Neural progenitor cell (in vitro differentiated cells): ENCODE data around the gene KIFC3. TPM values are rescaled to one million over a fixed set of nuclear protein-coding genes. Genes with fewer than 3 reads are reported as not detected.

Experiments
- DNase-seq: peaks from one replicate; pipeline ENCODE4 v3.0.0-alpha.2; 2016; ENCODE audit warnings: low spot score
- H2AFZ ChIP-seq: fragments of 200-600 bp; sonication (generic); replicated peaks from 2 replicates; pipeline ENCODE4 v1.6.1; 2016; ENCODE audit warnings: antibody characterized with exemption
- H3F3A ChIP-seq: fragments of 200-600 bp; sonication (generic); 2 replicates; pipeline ENCODE4 v1.6.1; 2016; ENCODE audit warnings: antibody characterized with exemption, low read depth
- H3K27ac ChIP-seq: fragments of 200-600 bp; sonication (generic); 2 replicates; pipeline ENCODE4 v1.5.1; 2016; ENCODE audit warnings: mild to moderate bottlenecking
- H3K27me3 ChIP-seq: fragments of 200-600 bp; sonication (generic); 2 replicates; pipeline ENCODE4 v1.6.1; 2016; ENCODE audit warnings: mild to moderate bottlenecking, moderate library complexity
- H3K36me3 ChIP-seq: fragments of 200-600 bp; sonication (generic); 2 replicates; pipeline ENCODE4 v1.5.1; 2016
- H3K4me1 ChIP-seq: fragments of 200-600 bp; sonication (generic); 2 replicates; pipeline ENCODE4 v1.6.1; 2016; ENCODE audit warnings: mixed run types
- H3K4me2 ChIP-seq: fragments of 200-600 bp; sonication (generic); 2 replicates; pipeline ENCODE4 v1.6.1; 2016
- H3K4me3 ChIP-seq: fragments of 200-600 bp; sonication (generic); 2 replicates; pipeline ENCODE4 v1.5.1; 2016
- H3K79me2 ChIP-seq: fragments of 200-600 bp; sonication (generic); 2 replicates; pipeline ENCODE4 v1.6.1; 2016; ENCODE audit warnings: low read depth
- H3K9ac ChIP-seq: fragments of 200-600 bp; sonication (generic); 2 replicates; pipeline ENCODE4 v1.6.1; 2016
- H3K9me3 ChIP-seq: fragments of 200-600 bp; sonication (generic); 2 replicates; pipeline ENCODE4 v1.5.1; 2016; ENCODE audit warnings: low read depth
- H4K20me1 ChIP-seq: fragments of 200-600 bp; sonication (generic); 2 replicates; pipeline ENCODE4 v1.6.1; 2016; ENCODE audit warnings: low read depth
- H3K27ac Mint-ChIP-seq: 3 replicates; pipeline ENCODE4 v1.8.0; 2021; ENCODE audit warnings: mixed read lengths
- H3K27me3 Mint-ChIP-seq: 2 replicates; pipeline ENCODE4 v1.8.0; 2022; ENCODE audit warnings: low read depth, mild to moderate bottlenecking, inconsistent platforms, moderate library complexity, mixed read lengths; ENCODE audit not compliant: insufficient read depth
- H3K36me3 Mint-ChIP-seq: 3 replicates; pipeline ENCODE4 v1.8.0; 2021; ENCODE audit warnings: mixed read lengths
- H3K4me1 Mint-ChIP-seq: 3 replicates; pipeline ENCODE4 v1.8.0; 2021; ENCODE audit warnings: mixed read lengths
- H3K4me3 Mint-ChIP-seq: 3 replicates; pipeline ENCODE4 v1.8.0; 2021; ENCODE audit warnings: mild to moderate bottlenecking, moderate library complexity, mixed read lengths
- H3K9me3 Mint-ChIP-seq: 3 replicates; pipeline ENCODE4 v1.8.0; 2020; ENCODE audit warnings: mixed read lengths
- EZH2 ChIP-seq: fragments of 200-600 bp; sonication (generic); IDR thresholded peaks from 2 replicates; pipeline ENCODE4 v1.6.1; 2017; ENCODE audit warnings: antibody characterized with exemption, mild to moderate bottlenecking, moderate library complexity
- EZH2phosphoT487 ChIP-seq: fragments of 200-600 bp; sonication (generic); IDR thresholded peaks from 2 replicates; pipeline ENCODE4 v1.6.1; 2017; ENCODE audit warnings: antibody characterized with exemption
- total RNA-seq: library from RNA; depleted of rRNA; stranded (reverse); fragments of >200 nt; gene quantifications from 2 replicates; pipeline ENCODE4 v1.2.3, GENCODE V29; 2015; ENCODE audit warnings: low replicate concordance
- TF ChIP-seq, protein P1 (sequence below): fragments of 200-600 bp; sonication (generic); IDR thresholded peaks from 2 replicates; pipeline ENCODE4 v1.5.1; 2017; ENCODE audit warnings: antibody characterized with exemption, mild to moderate bottlenecking

The KIFC3 gene
- total RNA-seq, 1 donor from 2014 or later, result 0.28 TPM

DNA sequence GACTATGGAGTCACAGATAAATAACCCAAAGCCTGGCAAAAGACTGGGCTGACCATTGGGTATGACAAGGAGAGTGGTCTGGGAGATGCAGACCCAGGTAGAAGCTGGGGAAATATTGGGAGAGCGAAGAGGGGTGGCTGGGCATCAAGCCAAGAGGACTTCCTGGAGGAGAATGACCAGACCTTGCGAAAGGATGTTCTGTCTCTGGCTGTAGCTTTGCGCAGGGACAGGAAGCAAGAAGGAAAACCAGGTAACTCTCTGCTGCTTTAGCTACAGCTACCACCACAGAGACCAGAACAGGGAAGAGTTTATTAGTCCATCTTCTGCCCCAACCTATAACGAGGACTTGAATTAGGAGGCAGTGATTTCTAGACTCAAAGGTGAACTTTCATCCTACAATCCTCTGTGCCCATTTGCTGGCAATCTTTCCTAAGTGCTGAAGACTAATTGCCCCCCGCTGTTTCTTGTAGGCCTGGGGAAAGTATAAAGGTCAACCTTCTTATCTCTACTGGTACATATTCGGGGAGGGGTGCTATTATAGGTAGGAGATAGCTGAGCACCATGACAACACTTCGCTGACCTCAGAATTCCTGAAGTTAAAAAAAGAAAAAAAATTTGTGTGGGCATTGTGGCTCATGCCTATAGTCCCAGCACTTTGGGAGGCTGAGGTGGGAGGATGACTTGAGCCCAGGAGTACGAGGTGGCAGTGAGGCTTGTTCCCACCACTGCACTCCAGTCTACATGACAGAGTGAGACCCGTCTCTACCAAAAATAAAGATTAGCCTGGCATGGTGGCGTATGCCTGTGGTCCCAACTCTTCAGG lies 19.1 kb upstream of the KIFC3 start:
- no peaks in the 10 kb centered on the region for H3F3A ChIP-seq

DNA sequence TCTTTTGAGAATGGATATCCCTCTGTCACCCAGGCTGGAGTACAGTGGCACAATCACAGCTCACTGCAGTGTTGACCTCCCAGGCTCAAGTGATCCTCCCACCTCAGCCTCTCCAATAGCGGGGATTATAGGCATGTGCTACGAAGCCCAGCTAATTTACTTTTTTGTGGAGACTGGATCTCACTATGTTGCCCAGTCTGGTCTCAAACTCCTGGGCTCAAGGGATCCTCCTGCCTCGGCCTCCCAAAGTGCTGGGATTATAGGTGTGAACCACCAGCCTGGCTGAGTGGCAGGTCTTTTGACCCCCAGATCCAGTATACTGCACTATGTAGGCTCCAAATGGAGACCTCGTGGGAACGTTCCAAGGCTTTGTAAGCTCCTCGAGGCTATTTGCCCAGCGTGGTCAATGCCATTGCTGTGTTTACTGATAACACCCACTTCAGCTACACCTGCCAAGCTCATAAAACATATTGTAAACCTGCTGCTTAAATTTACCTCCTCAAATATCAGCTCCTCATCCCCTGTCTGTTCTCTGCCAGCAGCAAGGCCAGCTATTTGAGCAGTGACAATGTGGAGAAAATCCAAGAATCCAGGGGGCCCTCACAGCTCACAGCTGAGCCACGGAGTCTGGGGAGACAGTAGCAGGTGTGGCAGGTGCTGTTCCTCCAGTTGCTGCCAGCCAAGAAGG lies 16.2 kb upstream of the KIFC3 start:
- no peak overlapping the region for H3K4me3 ChIP-seq
- H3K9ac ChIP-seq, result no peak overlapping the region
- Mint-ChIP-seq H3K36me3 (no peaks in the 10 kb centered on the region), H3K27me3 (peaks cover 11% of the 10 kb centered on the region), H3K27ac (no peak overlapping the region), H3K9me3 (no peaks in the 10 kb centered on the region), H3K4me1 (peaks cover 12% of the 10 kb centered on the region), H3K4me3 (no peak overlapping the region)
- H3K4me1 ChIP-seq, result no peaks in the 10 kb centered on the region
- H3F3A ChIP-seq, result no peaks in the 10 kb centered on the region
- H3K27ac ChIP-seq, result no peak overlapping the region
- no peaks in the 10 kb centered on the region for H3K79me2 ChIP-seq
- H4K20me1 ChIP-seq, result no peaks in the 10 kb centered on the region
- TF ChIP-seq, protein P1, sequence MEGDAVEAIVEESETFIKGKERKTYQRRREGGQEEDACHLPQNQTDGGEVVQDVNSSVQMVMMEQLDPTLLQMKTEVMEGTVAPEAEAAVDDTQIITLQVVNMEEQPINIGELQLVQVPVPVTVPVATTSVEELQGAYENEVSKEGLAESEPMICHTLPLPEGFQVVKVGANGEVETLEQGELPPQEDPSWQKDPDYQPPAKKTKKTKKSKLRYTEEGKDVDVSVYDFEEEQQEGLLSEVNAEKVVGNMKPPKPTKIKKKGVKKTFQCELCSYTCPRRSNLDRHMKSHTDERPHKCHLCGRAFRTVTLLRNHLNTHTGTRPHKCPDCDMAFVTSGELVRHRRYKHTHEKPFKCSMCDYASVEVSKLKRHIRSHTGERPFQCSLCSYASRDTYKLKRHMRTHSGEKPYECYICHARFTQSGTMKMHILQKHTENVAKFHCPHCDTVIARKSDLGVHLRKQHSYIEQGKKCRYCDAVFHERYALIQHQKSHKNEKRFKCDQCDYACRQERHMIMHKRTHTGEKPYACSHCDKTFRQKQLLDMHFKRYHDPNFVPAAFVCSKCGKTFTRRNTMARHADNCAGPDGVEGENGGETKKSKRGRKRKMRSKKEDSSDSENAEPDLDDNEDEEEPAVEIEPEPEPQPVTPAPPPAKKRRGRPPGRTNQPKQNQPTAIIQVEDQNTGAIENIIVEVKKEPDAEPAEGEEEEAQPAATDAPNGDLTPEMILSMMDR, result no peak
- TF ChIP-seq EZH2phosphoT487 (no peak), EZH2 (no peak)
- H2AFZ ChIP-seq, result no peak overlapping the region
- DNase-seq, result no peak
- H3K27me3 ChIP-seq, result no peaks in the 10 kb centered on the region
- H3K9me3 ChIP-seq, result no peaks in the 10 kb centered on the region
- H3K36me3 ChIP-seq, result no peaks in the 10 kb centered on the region
- H3K4me2 ChIP-seq, result no peak overlapping the region

More for the DNA sequence above, 19.1 kb upstream of the KIFC3 start:
- no peak overlapping the region for H3K27ac ChIP-seq
- no peaks in the 10 kb centered on the region for H3K79me2 ChIP-seq
- no peaks in the 10 kb centered on the region for H4K20me1 ChIP-seq
- H3K36me3 ChIP-seq, result no peaks in the 10 kb centered on the region
- no peak overlapping the region for H3K4me3 ChIP-seq
- peaks cover 7% of the 10 kb centered on the region for H3K4me1 Mint-ChIP-seq
- H3K4me3 Mint-ChIP-seq, result no peak overlapping the region
- no peak overlapping the region for H3K27ac Mint-ChIP-seq
- H2AFZ ChIP-seq, result no peak overlapping the region
- no peak overlapping the region for H3K4me2 ChIP-seq
- H3K9me3 ChIP-seq, result no peaks in the 10 kb centered on the region
- H3K27me3 Mint-ChIP-seq, result peaks cover 9% of the 10 kb centered on the region
- no peaks in the 10 kb centered on the region for H3K4me1 ChIP-seq
- H3K36me3 Mint-ChIP-seq, result no peaks in the 10 kb centered on the region
- H3K9me3 Mint-ChIP-seq, result no peaks in the 10 kb centered on the region
- H3K27me3 ChIP-seq, result no peaks in the 10 kb centered on the region
- no peak overlapping the region for H3K9ac ChIP-seq
- TF ChIP-seq EZH2 (no peak), EZH2phosphoT487 (no peak)
- TF ChIP-seq, protein P1, result no peak
- no peak for DNase-seq

DNA sequence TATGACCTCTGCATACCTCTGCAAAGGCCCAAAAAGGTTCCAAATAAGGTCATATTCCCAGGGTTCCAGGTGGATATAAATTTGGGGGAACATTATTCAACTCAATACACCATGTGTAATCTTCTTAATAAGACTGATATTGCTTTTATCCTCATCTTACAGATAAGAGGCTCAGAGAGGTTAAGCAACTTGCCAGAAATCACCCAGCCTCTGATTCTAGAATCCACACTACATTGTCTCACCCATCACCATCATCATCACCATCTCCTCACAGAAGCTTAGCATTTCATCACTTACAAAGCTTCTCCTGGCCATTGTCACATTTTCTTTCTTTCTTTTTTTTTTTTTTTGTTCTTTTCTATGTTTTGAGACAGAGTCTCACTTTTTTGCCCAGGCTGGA lies 15.4 kb upstream of the KIFC3 start:
- no peak for DNase-seq
- no peaks in the 10 kb centered on the region for H3K36me3 ChIP-seq
- H2AFZ ChIP-seq, result no peak overlapping the region
- H3K27me3 Mint-ChIP-seq, result peaks cover 11% of the 10 kb centered on the region
- H3K36me3 Mint-ChIP-seq, result no peaks in the 10 kb centered on the region
- no peak overlapping the region for H3K4me3 Mint-ChIP-seq
- H3K4me1 Mint-ChIP-seq, result peaks cover 12% of the 10 kb centered on the region
- no peaks in the 10 kb centered on the region for H3K79me2 ChIP-seq
- H3F3A ChIP-seq, result no peaks in the 10 kb centered on the region
- H3K4me1 ChIP-seq, result no peaks in the 10 kb centered on the region
- H3K9ac ChIP-seq, result no peak overlapping the region
- H3K27ac Mint-ChIP-seq, result no peak overlapping the region
- H3K4me2 ChIP-seq, result no peak overlapping the region
- no peak overlapping the region for H3K27ac ChIP-seq
- no peaks in the 10 kb centered on the region for H3K27me3 ChIP-seq
- no peak for TF ChIP-seq EZH2
- no peaks in the 10 kb centered on the region for H3K9me3 Mint-ChIP-seq
- H4K20me1 ChIP-seq, result no peaks in the 10 kb centered on the region
- H3K4me3 ChIP-seq, result no peak overlapping the region
- H3K9me3 ChIP-seq, result no peaks in the 10 kb centered on the region
